K562 (cell line): ENCODE measurements around the gene GNAT2. TPM values are rescaled to one million over a fixed set of nuclear protein-coding genes. Genes with fewer than 3 reads are reported as not detected.

Experiments
- ATAC-seq: fragments of 200-7000 bp; cut with Tn5 transposase; 3 replicates; pipeline ENCODE4 v1.9.1; 2020; ENCODE audit warnings: moderate library complexity
- BruUV-seq: library from RNA; stranded (reverse); fragments of 400-500 nt; replicated peaks from 2 replicates; lab custom pipeline; 2021; lab: Mats Ljungman, UMichigan
- CTCF ChIA-PET: fragments of 300-600 bp; formaldehyde crosslinking; extraction: SDS; loops from one replicate; lab custom pipeline; 2021; ENCODE audit warnings: low intra/inter-chr PET ratio; lab: Yijun Ruan, JAX
- POLR2A ChIA-PET: fragments of 300-600, 350-650 bp; sonication (Branson Sonifier 250); formaldehyde crosslinking; extraction: SDS; loops from one replicate; lab custom pipeline; 2021; ENCODE audit warnings: antibody characterized with exemption, inconsistent platforms; lab: Yijun Ruan, JAX
- DNase-seq, 4 experiments: peaks; one replicate each; pipeline versions ENCODE4 v3.0.0 to v3.0.0-alpha.2; 2011 to 2018; ENCODE audit warnings: low spot score in 3 of 4, mixed read lengths in 3 of 4; ENCODE audit errors: extremely low read depth in 1 of 4
- FAIRE-seq: peaks from 2 replicates; lab custom pipeline; 2011; peaks lifted over from hg19 to GRCh38; lab: Jason Lieb, UNC
- H2AFZ ChIP-seq: 2 replicates; pipeline ENCODE4 v1.6.0; 2011; ENCODE audit warnings: low read depth, low read length, control low read depth, inconsistent platforms
- H3K27ac ChIP-seq: fragments of 200-600 bp; 3 replicates; pipeline ENCODE4 v1.8.0; 2011; ENCODE audit warnings: low read depth, mild to moderate bottlenecking, control low read depth, inconsistent platforms, low read length, moderate library complexity, mixed read lengths; ENCODE audit errors: extremely low read depth
- H3K27me3 ChIP-seq, 2 experiments: fragments of 300-600 bp in 1 of 2; 2 replicates in 1 of 2; 3 replicates in 1 of 2; pipeline versions ENCODE4 v1.6.0 to v1.8.0; 2011; ENCODE audit warnings: inconsistent platforms in 2 of 2, low read length in 2 of 2, mild to moderate bottlenecking in 1 of 2, mixed read lengths in 1 of 2, moderate library complexity in 1 of 2; ENCODE audit not compliant: control insufficient read depth in 2 of 2, insufficient read depth in 2 of 2
- H3K36me3 ChIP-seq: fragments of 300-600 bp; 3 replicates; pipeline ENCODE4 v1.8.0; 2011; ENCODE audit warnings: mild to moderate bottlenecking, low read length, inconsistent platforms; ENCODE audit not compliant: control insufficient read depth, insufficient read depth
- H3K4me1 ChIP-seq, 2 experiments: fragments of 200-600 bp in 1 of 2; replicated peaks in 1 of 2; 2 replicates in 1 of 2; 3 replicates in 1 of 2; pipeline versions ENCODE4 v1.5.1 to v1.8.0; 2011; ENCODE audit warnings: inconsistent platforms in 2 of 2, low read length in 2 of 2, mild to moderate bottlenecking in 1 of 2, mixed read lengths in 1 of 2, moderate library complexity in 1 of 2; ENCODE audit not compliant: control insufficient read depth in 2 of 2, insufficient read depth in 2 of 2
- H3K4me2 ChIP-seq: 2 replicates; pipeline ENCODE4 v1.6.1; 2011; ENCODE audit warnings: low read length, control low read depth, inconsistent platforms, mixed read lengths; ENCODE audit not compliant: insufficient read depth
- H3K4me3 ChIP-seq: fragments of 200-600 bp; sonication (generic), shearing (Covaris generic); 2 replicates; pipeline ENCODE4 v1.5.1; 2016; ENCODE audit warnings: control low read depth, inconsistent platforms
- H3K79me2 ChIP-seq: fragments of 200-600 bp; 3 replicates; pipeline ENCODE4 v1.8.0; 2011; ENCODE audit warnings: low read length, inconsistent platforms; ENCODE audit not compliant: control insufficient read depth, insufficient read depth
- H3K9ac ChIP-seq, 2 experiments: 2 replicates each; pipeline versions ENCODE4 v1.6.0 to v1.6.1; 2011; ENCODE audit warnings: low read depth in 2 of 2, low read length in 2 of 2, control low read depth in 1 of 2, inconsistent platforms in 1 of 2, mild to moderate bottlenecking in 1 of 2, mixed read lengths in 1 of 2; ENCODE audit not compliant: insufficient read depth in 1 of 2
- H3K9me1 ChIP-seq: one replicate; pipeline ENCODE4 v1.6.0; 2011; ENCODE audit warnings: inconsistent platforms, mild to moderate bottlenecking, low read length, moderate library complexity; ENCODE audit not compliant: control insufficient read depth, insufficient read depth
- H3K9me3 ChIP-seq: replicated peaks from 2 replicates; pipeline ENCODE4 v1.5.1; 2011; ENCODE audit warnings: low read depth, low read length, inconsistent platforms; ENCODE audit not compliant: control insufficient read depth, insufficient read depth
- H4K20me1 ChIP-seq: replicated peaks from 2 replicates; pipeline ENCODE4 v1.6.1; 2011; ENCODE audit warnings: low read length, inconsistent platforms, mixed read lengths; ENCODE audit not compliant: control insufficient read depth, insufficient read depth
- KLF10 ChIP-seq: fragments of 250-450 bp; sonication (Bioruptor Pico); IDR thresholded peaks from 2 replicates; pipeline ENCODE4 v1.6.1; 2021; ENCODE audit warnings: matching md5 sums
- MAFG ChIP-seq: fragments of 450-650 bp; conservative IDR thresholded peaks from 2 replicates; pipeline ENCODE4 v1.6.1; 2016; ENCODE audit warnings: missing genetic modification characterization, missing compliant biosample characterization
- MAX ChIP-seq: sonication (generic); formaldehyde crosslinking; IDR thresholded peaks from 2 replicates; pipeline ENCODE4 v1.9.0; 2022; ENCODE audit warnings: mild to moderate bottlenecking, missing genetic modification reagents
- SAFB ChIP-seq: fragments of 200-400 bp; formaldehyde crosslinking; IDR thresholded peaks from 2 replicates; pipeline ENCODE4 v1.6.1; 2017; ENCODE audit warnings: low read depth, low read length, borderline replicate concordance
- TAF9B ChIP-seq: fragments of 450-650 bp; IDR thresholded peaks from 2 replicates; pipeline ENCODE4 v1.6.1; 2018; ENCODE audit warnings: mild to moderate bottlenecking; ENCODE audit not compliant: partially characterized antibody
- ZNF431 ChIP-seq: sonication (generic); formaldehyde crosslinking; IDR thresholded peaks from 2 replicates; pipeline ENCODE4 v1.8.0; 2022; ENCODE audit warnings: mild to moderate bottlenecking, missing genetic modification reagents
- ZNF586 ChIP-seq: fragments of 450-650 bp; formaldehyde crosslinking; conservative IDR thresholded peaks from 2 replicates; pipeline ENCODE4 v1.4.0; 2020; ENCODE audit warnings: mild to moderate bottlenecking, moderate library complexity
- ZSCAN32 ChIP-seq: fragments of 450-650 bp; formaldehyde crosslinking; IDR thresholded peaks from 2 replicates; pipeline ENCODE4 v1.4.0; 2020; ENCODE audit warnings: mild to moderate bottlenecking, moderate library complexity
- in situ Hi-C: fragments of 300-500 bp; cut with MboI; formaldehyde crosslinking; loops from 4 replicates; pipeline ENCODE4 v1.15.0; 2018; ENCODE audit warnings: inconsistent platforms, mixed read lengths
- intact Hi-C: fragments of 100-400 bp; cut with micrococcal nuclease; formaldehyde crosslinking; loops from 2 replicates; pipeline ENCODE4 v1.14.2; 2022
- polyA plus RNA-seq, 8 experiments: library from polyadenylated mRNA; depleted of rRNA in 4 of 8; stranded (reverse) in 5 of 8; unstranded in 3 of 8; fragments of >200 nt; fragmentation: Nextera tagmentation in 2 of 8; fragmentation: Illumina TruSeq in 1 of 8; extraction: Ambion mirVana in 2 of 8; extraction: Trizol in 1 of 8; gene quantifications; 2 replicates each; pipeline versions ENCODE4 v1.2.1 to v1.2.3, GENCODE V29; 2011 to 2014; ENCODE audit warnings: inconsistent platforms in 1 of 8, missing spikeins in 1 of 8
- total RNA-seq, 7 experiments: library from RNA; depleted of rRNA in 6 of 7; stranded (reverse); fragments of >200 nt in 6 of 7; fragmentation: Illumina TruSeq in 2 of 7; extraction: Trizol in 2 of 7; gene quantifications; 2 replicates each; pipeline versions ENCODE4 v1.2.1 to v1.2.3, GENCODE V29; 2011 to 2021; ENCODE audit warnings: low replicate concordance in 1 of 7

Gene GNAT2
- total and polyA plus RNA-seq, 9 of the 15 experiments (the other 6 are each of a cell fraction or from before 2014, with no cell fraction given), result 0.06 to 0.52 (median 0.24) TPM; not detected in 1

DNA sequence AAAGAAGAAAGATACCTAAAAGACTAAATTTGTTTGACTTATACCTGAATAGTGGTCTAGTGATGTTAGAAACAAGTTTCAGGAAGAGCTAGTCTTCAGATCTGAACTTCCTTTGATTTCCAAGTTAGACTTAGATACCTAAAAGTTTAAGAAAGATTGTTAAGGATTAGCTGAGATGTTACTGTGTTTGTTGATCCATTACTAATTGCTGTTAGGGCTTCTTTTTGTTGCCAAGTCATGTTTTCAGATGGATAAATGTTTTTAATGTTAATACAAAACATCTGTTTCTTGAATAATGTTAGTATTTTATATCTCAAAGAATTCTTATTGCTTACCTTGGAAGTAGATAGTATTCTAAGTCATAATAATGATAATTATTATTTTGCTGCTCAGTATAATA lies 59.4 kb downstream of the GNAT2 start:
- Histone ChIP-seq H3K9me3 (no peaks in the 10 kb centered on the region), H3K27ac (no peak overlapping the region), H3K27me3 (no peaks in the 10 kb centered on the region), H3K4me2 (no peak overlapping the region), H3K36me3 (peaks cover 9% of the 10 kb centered on the region; the same call in 1 of the 3 replicates), H2AFZ (no peak overlapping the region), H3K9ac (no peak overlapping the region), H3K4me3 (no peak overlapping the region), H3K79me2 (peaks cover 98% of the 10 kb centered on the region), H4K20me1 (peaks cover 12% of the 10 kb centered on the region; the same call in 1 of the 2 replicates), H3K4me1 (peaks cover 4 to 17% of the 10 kb centered on the region in 2 experiments), H3K9me1 (no peaks in the 10 kb centered on the region)
- TF ChIP-seq MAX, result no peak
- no peak for TF ChIP-seq KLF10 (CRISPR knock-in tag)
- no peak for TF ChIP-seq MAFG (tag)
- no peak for TF ChIP-seq ZSCAN32
- no peak for TF ChIP-seq ZNF431
- no peak for TF ChIP-seq TAF9B
- TF ChIP-seq SAFB, result no peak
- TF ChIP-seq ZNF586, result no peak
- intact Hi-C loops (no loop called here), in situ Hi-C loops (no loop called here)
- no peak for DNase-seq
- ATAC-seq, result no peak
- CTCF ChIA-PET, result no interaction called here
- FAIRE-seq, result no peak
- POLR2A ChIA-PET, result interaction anchor here (1.7 to 4.8 kb wide), 3 partner anchors 10 to 19 kb away, joined by 7 to 48 read pairs (median 10); partner anchors contain the start of gene GNAI3
- BruUV-seq, result no TSS peak
